Glutamatergic neuron (in vitro differentiated cells): ENCODE results near the gene MAPK1IP1L. TPM values are rescaled to one million over a fixed set of nuclear protein-coding genes. Genes with fewer than 3 reads are reported as not detected.

Experiments used
- DNase-seq: peaks from one replicate; pipeline ENCODE4 v3.0.0; 2022
- H3K27ac Mint-ChIP-seq: one replicate; pipeline ENCODE4 v1.8.0; 2020; ENCODE audit warnings: mild to moderate bottlenecking, mixed read lengths, inconsistent platforms; ENCODE audit not compliant: unreplicated experiment
- H3K27me3 Mint-ChIP-seq: one replicate; pipeline ENCODE4 v1.8.0; 2020; ENCODE audit warnings: mild to moderate bottlenecking, moderate library complexity, mixed read lengths, inconsistent platforms; ENCODE audit not compliant: unreplicated experiment
- H3K36me3 Mint-ChIP-seq: one replicate; pipeline ENCODE4 v1.8.0; 2020; ENCODE audit warnings: mild to moderate bottlenecking, mixed read lengths, inconsistent platforms; ENCODE audit not compliant: unreplicated experiment
- H3K4me1 Mint-ChIP-seq: one replicate; pipeline ENCODE4 v1.8.0; 2020; ENCODE audit warnings: mild to moderate bottlenecking, low read depth, mixed read lengths, inconsistent platforms; ENCODE audit not compliant: unreplicated experiment
- H3K4me3 Mint-ChIP-seq: one replicate; pipeline ENCODE4 v1.8.0; 2020; ENCODE audit warnings: mild to moderate bottlenecking, mixed read lengths, inconsistent platforms; ENCODE audit not compliant: unreplicated experiment
- H3K9me3 Mint-ChIP-seq: one replicate; pipeline ENCODE4 v1.8.0; 2020; ENCODE audit warnings: mild to moderate bottlenecking, moderate library complexity, mixed read lengths, inconsistent platforms; ENCODE audit not compliant: unreplicated experiment
- CTCF ChIP-seq: fragments of 200-600 bp; sonication (generic); IDR thresholded peaks from one replicate; pipeline ENCODE4 v1.5.0; 2021; ENCODE audit not compliant: partially characterized antibody, unreplicated experiment
- total RNA-seq: library from RNA; stranded (reverse); fragmentation: NEBNext Ultra II Directional; extraction: Animal tissue kit (Norgen Biotek cat#: 25700); gene quantifications from one replicate; pipeline ENCODE4 v1.2.1, GENCODE V29; 2021; ENCODE audit not compliant: unreplicated experiment

MAPK1IP1L gene
- total RNA-seq, 1 donor from 2014 or later: 97.9 TPM

GRCh38 chr14:55109836-55110235 lies 58.4 kb downstream of the MAPK1IP1L start:
- H3K36me3 Mint-ChIP-seq: no peaks in the 10 kb centered on the region
- peaks cover 9% of the 10 kb centered on the region for H3K9me3 Mint-ChIP-seq
- DNase-seq: no peak
- H3K27ac Mint-ChIP-seq: no peak overlapping the region
- no peak for TF ChIP-seq CTCF
- H3K27me3 Mint-ChIP-seq: peaks cover 1% of the 10 kb centered on the region
- peaks cover 1% of the 10 kb centered on the region for H3K4me1 Mint-ChIP-seq
- no peak overlapping the region for H3K4me3 Mint-ChIP-seq

GRCh38 chr14:55111122-55111708 lies 59.8 kb downstream of the MAPK1IP1L start:
- H3K36me3 Mint-ChIP-seq: no peaks in the 10 kb centered on the region
- no peak overlapping the region for H3K4me3 Mint-ChIP-seq
- peaks cover 9% of the 10 kb centered on the region for H3K9me3 Mint-ChIP-seq
- peak; percentile 19 for DNase-seq
- H3K4me1 Mint-ChIP-seq: peaks cover 1% of the 10 kb centered on the region
- peaks cover 1% of the 10 kb centered on the region for H3K27me3 Mint-ChIP-seq
- H3K27ac Mint-ChIP-seq: no peak overlapping the region
- no peak for TF ChIP-seq CTCF

- Mint-ChIP-seq H3K27ac (no peak overlapping the region), H3K4me3 (no peak overlapping the region), H3K9me3 (no peaks in the 10 kb centered on the region), H3K27me3 (no peaks in the 10 kb centered on the region), H3K4me1 (no peaks in the 10 kb centered on the region), H3K36me3 (no peaks in the 10 kb centered on the region)
- DNase-seq: no peak
- no peak for TF ChIP-seq CTCF
These were observed 63.3 kb downstream of the MAPK1IP1L start for GRCh38 chr14:55114720-55115119.

GRCh38 chr14:55115460-55115859 lies 64.0 kb downstream of the MAPK1IP1L start:
- no peaks in the 10 kb centered on the region for H3K36me3 Mint-ChIP-seq
- H3K27me3 Mint-ChIP-seq: no peaks in the 10 kb centered on the region
- no peaks in the 10 kb centered on the region for H3K9me3 Mint-ChIP-seq
- no peak for TF ChIP-seq CTCF
- no peak for DNase-seq
- H3K4me1 Mint-ChIP-seq: no peaks in the 10 kb centered on the region
- no peak overlapping the region for H3K4me3 Mint-ChIP-seq
- no peak overlapping the region for H3K27ac Mint-ChIP-seq

GRCh38 chr14:55115861-55116245 lies 64.4 kb downstream of the MAPK1IP1L start:
- DNase-seq: no peak
- no peak overlapping the region for H3K4me3 Mint-ChIP-seq
- peaks cover 1% of the 10 kb centered on the region for H3K27me3 Mint-ChIP-seq
- H3K9me3 Mint-ChIP-seq: no peaks in the 10 kb centered on the region
- no peaks in the 10 kb centered on the region for H3K4me1 Mint-ChIP-seq
- no peaks in the 10 kb centered on the region for H3K36me3 Mint-ChIP-seq
- H3K27ac Mint-ChIP-seq: no peak overlapping the region
- no peak for TF ChIP-seq CTCF
